Right renal pelvis (tissue), 4 donors: Measurements from ENCODE around the gene BCL2L15. TPM values are rescaled to one million over a fixed set of nuclear protein-coding genes. Genes with fewer than 3 reads are reported as not detected.
A peak's percentile ranks its signal among the peaks of the same experiment; 100 is the strongest.

Experiments
- DNase-seq, 4 donors: peaks; one replicate each; pipeline ENCODE4 v3.0.0-alpha.2; 2013; ENCODE audit warnings: low read depth in 4 of 4, low spot score in 3 of 4, missing footprints in 1 of 4
- polyA plus RNA-seq, 4 donors: library from polyadenylated mRNA; unstranded; fragments of 120-200 nt; gene quantifications; one replicate each; pipeline ENCODE4 v1.2.1, GENCODE V29; 2013; ENCODE audit not compliant: insufficient read length in 4 of 4

The BCL2L15 gene
- under 1 TPM; 0.56 to 0.90 (median 0.63) TPM for polyA plus RNA-seq

GRCh38 chr1:113887402-113888175, at the start of gene BCL2L15:
Gene BCL2L15, minus strand, starts transcription at chr1:113887581. Its CDS starts 206 bp downstream, at chr1:113887375.
- no peak for DNase-seq

GRCh38 chr1:113937146-113937545, 49.8 kb upstream of the BCL2L15 start:
- DNase-seq: no peak

GRCh38 chr1:113935970-113936369, 48.6 kb upstream of the BCL2L15 start:
- no peak for DNase-seq

- no peak for DNase-seq
These were observed 47.8 kb upstream of the BCL2L15 start for GRCh38 chr1:113935176-113935575.

GRCh38 chr1:113934511-113935055, 47.2 kb upstream of the BCL2L15 start:
- DNase-seq: no peak

- DNase-seq: no peak
These were observed 46.6 kb upstream of the BCL2L15 start for GRCh38 chr1:113934006-113934405.

- DNase-seq: no peak
These were observed 44.1 kb upstream of the BCL2L15 start for GRCh38 chr1:113931451-113931851.

- no peak for DNase-seq
These were observed 43.2 kb upstream of the BCL2L15 start for GRCh38 chr1:113930499-113931161.

GRCh38 chr1:113929750-113930498, 42.5 kb upstream of the BCL2L15 start:
- DNase-seq: peak in 1 of 4 donors; percentile 48

- peak; percentile 87 to 93 (median 88) for DNase-seq
These were observed 41.8 kb upstream of the BCL2L15 start, which contains the start of gene HIPK1 for GRCh38 chr1:113928941-113929749. Gene HIPK1, plus strand, starts transcription at chr1:113929324.

GRCh38 chr1:113928187-113928930, 41.0 kb upstream of the BCL2L15 start:
- no peak for DNase-seq

- DNase-seq: no peak
These were observed 37.1 kb upstream of the BCL2L15 start for GRCh38 chr1:113924473-113924872.

- no peak for DNase-seq
These were observed 35.6 kb upstream of the BCL2L15 start for GRCh38 chr1:113922957-113923356.

GRCh38 chr1:113918243-113918642, 30.9 kb upstream of the BCL2L15 start:
- DNase-seq: no peak

GRCh38 chr1:113917400-113918082, 30.2 kb upstream of the BCL2L15 start:
- DNase-seq: no peak

GRCh38 chr1:113916974-113917373, 29.6 kb upstream of the BCL2L15 start:
- DNase-seq: no peak

- no peak for DNase-seq
These were observed 26.7 kb upstream of the BCL2L15 start for GRCh38 chr1:113913887-113914664.

- DNase-seq: no peak
These were observed 25.9 kb upstream of the BCL2L15 start for GRCh38 chr1:113913312-113913668.
